H9 (cell line): ENCODE measurements around the gene IARS1. TPM values are rescaled to one million over a fixed set of nuclear protein-coding genes. Genes with fewer than 3 reads are reported as not detected.

Source experiments
- DNase-seq: peaks from one replicate; pipeline ENCODE4 v3.0.0-alpha.2; 2017
- H2AFZ ChIP-seq: one replicate; pipeline ENCODE4 v1.6.1; 2013; ENCODE audit warnings: mild to moderate bottlenecking, low read length, control low read depth, moderate library complexity
- H2AK5ac ChIP-seq: 2 replicates; pipeline ENCODE4 v1.6.1; 2013; ENCODE audit warnings: low read length, control low read depth, mixed read lengths; ENCODE audit not compliant: insufficient read length
- H2BK120ac ChIP-seq: one replicate; pipeline ENCODE4 v1.6.1; 2013; ENCODE audit warnings: low read depth, mild to moderate bottlenecking, low read length, control low read depth, inconsistent platforms; ENCODE audit not compliant: poor library complexity, severe bottlenecking
- H2BK12ac ChIP-seq: 2 replicates; pipeline ENCODE4 v1.6.1; 2013; ENCODE audit warnings: low read length, control low read depth, mixed read lengths, low read depth; ENCODE audit not compliant: insufficient read length
- H2BK15ac ChIP-seq: 2 replicates; pipeline ENCODE4 v1.6.1; 2013; ENCODE audit warnings: low read depth, low read length, control low read depth
- H2BK20ac ChIP-seq: one replicate; pipeline ENCODE4 v1.6.1; 2013; ENCODE audit warnings: low read depth, mild to moderate bottlenecking, low read length, control low read depth, inconsistent platforms; ENCODE audit not compliant: poor library complexity, severe bottlenecking
- H2BK5ac ChIP-seq: 2 replicates; pipeline ENCODE4 v1.6.1; 2013; ENCODE audit warnings: low read length, control low read depth, mixed read lengths; ENCODE audit not compliant: insufficient read length
- H3K14ac ChIP-seq: 2 replicates; pipeline ENCODE4 v1.6.1; 2013; ENCODE audit warnings: low read length, control low read depth; ENCODE audit not compliant: insufficient read depth
- H3K18ac ChIP-seq: 2 replicates; pipeline ENCODE4 v1.6.1; 2013; ENCODE audit warnings: low read depth, mild to moderate bottlenecking, mixed read lengths, low read length, control low read depth; ENCODE audit not compliant: insufficient read length
- H3K23ac ChIP-seq: 2 replicates; pipeline ENCODE4 v1.6.1; 2013; ENCODE audit warnings: low read length, control low read depth, mixed read lengths, low read depth; ENCODE audit not compliant: insufficient read length
- H3K23me2 ChIP-seq: 2 replicates; pipeline ENCODE4 v1.6.1; 2013; ENCODE audit warnings: low read depth, mild to moderate bottlenecking, mixed read lengths, low read length, control low read depth; ENCODE audit not compliant: insufficient read length, poor library complexity, severe bottlenecking
- H3K27ac ChIP-seq: 2 replicates; pipeline ENCODE4 v1.5.1; 2013; ENCODE audit warnings: low read length, control low read depth, mixed read lengths, low read depth; ENCODE audit not compliant: insufficient read length
- H3K27me3 ChIP-seq: 2 replicates; pipeline ENCODE4 v1.6.1; 2013; ENCODE audit warnings: low read length, control low read depth, inconsistent platforms; ENCODE audit not compliant: insufficient read depth
- H3K4ac ChIP-seq: 2 replicates; pipeline ENCODE4 v1.6.1; 2013; ENCODE audit warnings: low read depth, mild to moderate bottlenecking, control low read depth, inconsistent platforms, low read length, moderate library complexity
- H3K4me1 ChIP-seq: 2 replicates; pipeline ENCODE4 v1.6.1; 2013; ENCODE audit warnings: low read length, control low read depth, inconsistent platforms; ENCODE audit not compliant: insufficient read depth
- H3K4me2 ChIP-seq: 2 replicates; pipeline ENCODE4 v1.6.1; 2013; ENCODE audit warnings: low read length, control low read depth, mixed read lengths; ENCODE audit not compliant: insufficient read length, insufficient read depth
- H3K56ac ChIP-seq: 2 replicates; pipeline ENCODE4 v1.6.1; 2013; ENCODE audit warnings: low read depth, mild to moderate bottlenecking, mixed read lengths, low read length, control low read depth; ENCODE audit not compliant: insufficient read length
- H3K79me1 ChIP-seq: 2 replicates; pipeline ENCODE4 v1.6.1; 2013; ENCODE audit warnings: low read depth, mild to moderate bottlenecking, moderate library complexity, low read length, control low read depth, inconsistent platforms; ENCODE audit not compliant: insufficient read depth, poor library complexity, severe bottlenecking
- H3K79me2 ChIP-seq: 2 replicates; pipeline ENCODE4 v1.6.1; 2013; ENCODE audit warnings: low read length, control low read depth, inconsistent platforms; ENCODE audit not compliant: insufficient read depth
- H3K9ac ChIP-seq: 2 replicates; pipeline ENCODE4 v1.6.1; 2013; ENCODE audit warnings: low read length, control low read depth, mixed read lengths; ENCODE audit not compliant: insufficient read length; ENCODE audit errors: extremely low read depth
- H3K9me3 ChIP-seq: one replicate; pipeline ENCODE4 v1.6.1; 2013; ENCODE audit warnings: low read depth, low read length, inconsistent platforms; ENCODE audit not compliant: control insufficient read depth
- H3T11ph ChIP-seq: one replicate; pipeline ENCODE4 v1.6.1; 2013; ENCODE audit warnings: mild to moderate bottlenecking, low read length, control low read depth, inconsistent platforms
- H4K20me1 ChIP-seq: one replicate; pipeline ENCODE4 v1.6.1; 2013; ENCODE audit not compliant: control insufficient read depth, insufficient read length, insufficient read depth
- H4K5ac ChIP-seq: 2 replicates; pipeline ENCODE4 v1.6.1; 2013; ENCODE audit warnings: low read depth, mild to moderate bottlenecking, mixed read lengths, low read length, control low read depth; ENCODE audit not compliant: insufficient read length
- H4K8ac ChIP-seq: replicated peaks from 2 replicates; pipeline ENCODE4 v1.6.1; 2013; ENCODE audit warnings: low read length, control low read depth, mixed read lengths, low read depth; ENCODE audit not compliant: insufficient read length
- H4K91ac ChIP-seq: 2 replicates; pipeline ENCODE4 v1.6.1; 2013; ENCODE audit warnings: low read depth, mild to moderate bottlenecking, moderate library complexity, mixed read lengths, low read length, control low read depth; ENCODE audit not compliant: insufficient read length
- H3K27ac Mint-ChIP-seq, 3 experiments: 2 replicates in 2 of 3; 3 replicates in 1 of 3; pipeline ENCODE4 v1.8.0; 2020 to 2021; ENCODE audit warnings: mixed read lengths in 3 of 3, mild to moderate bottlenecking in 1 of 3, moderate library complexity in 1 of 3
- H3K27me3 Mint-ChIP-seq: 2 replicates; pipeline ENCODE4 v1.8.0; 2021; ENCODE audit warnings: low read depth, mild to moderate bottlenecking, moderate library complexity, mixed read lengths
- H3K36me3 Mint-ChIP-seq, 3 experiments: 2 replicates in 2 of 3; 3 replicates in 1 of 3; pipeline ENCODE4 v1.8.0; 2020 to 2021; ENCODE audit warnings: low read depth in 3 of 3, mixed read lengths in 3 of 3; ENCODE audit not compliant: insufficient read depth in 1 of 3
- H3K4me1 Mint-ChIP-seq, 2 experiments: 2 replicates each; pipeline ENCODE4 v1.8.0; 2020; ENCODE audit warnings: mixed read lengths in 2 of 2
- H3K4me3 Mint-ChIP-seq, 2 experiments: 2 replicates in 1 of 2; 3 replicates in 1 of 2; pipeline ENCODE4 v1.8.0; 2020 to 2021; ENCODE audit warnings: mild to moderate bottlenecking in 2 of 2, mixed read lengths in 2 of 2, moderate library complexity in 1 of 2
- H3K9me3 Mint-ChIP-seq, 2 experiments: 2 replicates in 1 of 2; 3 replicates in 1 of 2; pipeline ENCODE4 v1.8.0; 2020; ENCODE audit warnings: mild to moderate bottlenecking in 2 of 2, mixed read lengths in 2 of 2, moderate library complexity in 1 of 2
- CTCF ChIP-seq: fragments of 200-600 bp; sonication (generic); conservative IDR thresholded peaks from 3 replicates; pipeline ENCODE4 v1.8.0; 2021; ENCODE audit warnings: antibody characterized with exemption, mild to moderate bottlenecking
- WGBS: extraction: QIAGEN DNeasy Blood & Tissue Kit; methylation state at CpG from one replicate; pipeline ENCODE4 v1.1.7; 2013; ENCODE audit warnings: missing lambda C conversion rate, low lambda C conversion rate, mixed read lengths; ENCODE audit not compliant: insufficient read length; ENCODE audit errors: extremely low coverage; 5-methylcytosine and 5-hydroxymethylcytosine counted together
- total RNA-seq: library from RNA; stranded (reverse); gene quantifications from 2 replicates; pipeline ENCODE4 v1.2.1, GENCODE V29; 2021

Gene IARS1
- total RNA-seq, 1 experiment from 2014 or later = 234 TPM

- Histone ChIP-seq H4K5ac (no peak overlapping the region), H2BK20ac (no peak overlapping the region), H3K23me2 (no peaks in the 10 kb centered on the region), H3K14ac (no peak overlapping the region), H2BK15ac (no peak overlapping the region), H4K91ac (no peak overlapping the region), H3T11ph (no peak overlapping the region), H4K20me1 (no peaks in the 10 kb centered on the region), H3K23ac (no peak overlapping the region), H3K9ac (no peak overlapping the region), H3K79me2 (no peaks in the 10 kb centered on the region), H3K4me1 (no peaks in the 10 kb centered on the region), H3K27me3 (no peaks in the 10 kb centered on the region), H4K8ac (no peak overlapping the region), H2BK12ac (no peak overlapping the region), H3K9me3 (no peaks in the 10 kb centered on the region), H2BK120ac (no peak overlapping the region), H2BK5ac (no peak overlapping the region), H3K4me2 (no peak overlapping the region), H3K27ac (no peak overlapping the region), H3K18ac (no peak overlapping the region), H2AFZ (no peak overlapping the region), H2AK5ac (no peak overlapping the region), H3K56ac (no peak overlapping the region), H3K4ac (no peak overlapping the region), H3K79me1 (no peaks in the 10 kb centered on the region)
- no peaks in the 10 kb centered on the region for H3K4me1 Mint-ChIP-seq
- DNase-seq = no peak
- no peak overlapping the region for H3K27ac Mint-ChIP-seq
- no peaks in the 10 kb centered on the region for H3K9me3 Mint-ChIP-seq
- no peak for TF ChIP-seq CTCF
- no CpG with 5 or more reads among the region's 4 CpGs for WGBS
- no peaks in the 10 kb centered on the region; the same call in 1 of the 2 replicates for H3K27me3 Mint-ChIP-seq
- peaks cover 71 to 98% (median 97%) of the 10 kb centered on the region in 3 experiments; a peak in 6 of 7 replicates for H3K36me3 Mint-ChIP-seq
- no peak overlapping the region for H3K4me3 Mint-ChIP-seq
Observed at GRCh38 chr9:92266486-92266885, 27.0 kb downstream of the IARS1 start.
